DOHH2 (cell line): ENCODE results near the gene NRK.

Experiments used
- H3F3A ChIP-seq: fragments of 200-600 bp; sonication (generic), shearing (Covaris generic); 2 replicates; pipeline ENCODE4 v1.6.0; 2016; ENCODE audit warnings: antibody characterized with exemption, mild to moderate bottlenecking; ENCODE audit not compliant: control insufficient read depth, insufficient read depth
- H3K27ac ChIP-seq: fragments of 200-600 bp; sonication (generic); 2 replicates; pipeline ENCODE4 v1.5.1; 2014; ENCODE audit warnings: low read depth, mild to moderate bottlenecking, low read length, moderate library complexity
- H3K27me3 ChIP-seq: fragments of 200-600 bp; sonication (generic); 2 replicates; pipeline ENCODE4 v1.6.1; 2014; ENCODE audit warnings: mild to moderate bottlenecking, low read length, mixed read lengths; ENCODE audit not compliant: control insufficient read depth
- H3K36me3 ChIP-seq: fragments of 200-600 bp; sonication (generic); 2 replicates; pipeline ENCODE4 v1.6.1; 2014; ENCODE audit warnings: mild to moderate bottlenecking, low read length, moderate library complexity, mixed read lengths; ENCODE audit not compliant: control insufficient read depth
- H3K4me1 ChIP-seq: fragments of 200-600 bp; sonication (generic); 2 replicates; pipeline ENCODE4 v1.6.1; 2014; ENCODE audit warnings: mild to moderate bottlenecking, low read length, mixed read lengths; ENCODE audit not compliant: control insufficient read depth
- H3K4me2 ChIP-seq: fragments of 200-600 bp; sonication (generic); 2 replicates; pipeline ENCODE4 v1.6.0; 2014; ENCODE audit warnings: mild to moderate bottlenecking, low read length, moderate library complexity
- H3K4me3 ChIP-seq: fragments of 200-600 bp; sonication (generic); 2 replicates; pipeline ENCODE4 v1.5.1; 2014; ENCODE audit warnings: mild to moderate bottlenecking, low read length, mixed read lengths
- H3K79me2 ChIP-seq: fragments of 200-600 bp; sonication (generic); 2 replicates; pipeline ENCODE4 v1.6.1; 2014; ENCODE audit warnings: mild to moderate bottlenecking, low read length, mixed read lengths; ENCODE audit not compliant: control insufficient read depth
- H3K9me2 ChIP-seq: fragments of 200-600 bp; sonication (generic); replicated peaks from 2 replicates; pipeline ENCODE4 v1.6.1; 2014; ENCODE audit warnings: mild to moderate bottlenecking, low read length, mixed read lengths; ENCODE audit not compliant: control insufficient read depth
- H3K9me3 ChIP-seq: fragments of 200-600 bp; sonication (generic); 2 replicates; pipeline ENCODE4 v1.6.1; 2014; ENCODE audit warnings: antibody characterized with exemption, low read length, mixed read lengths; ENCODE audit not compliant: control insufficient read depth, insufficient read depth
- H4K20me1 ChIP-seq: fragments of 200-600 bp; sonication (generic); 2 replicates; pipeline ENCODE4 v1.6.0; 2014; ENCODE audit warnings: low read depth, mild to moderate bottlenecking, antibody characterized with exemption, low read length, moderate library complexity; ENCODE audit not compliant: control insufficient read depth, insufficient read depth
- EZH2phosphoT487 ChIP-seq: fragments of 200-600 bp; sonication (generic); IDR thresholded peaks from 2 replicates; pipeline ENCODE4 v1.6.1; 2017; ENCODE audit warnings: borderline replicate concordance, mild to moderate bottlenecking, antibody characterized with exemption, low read length, moderate library complexity, mixed read lengths
- TF ChIP-seq, protein P1 (sequence below): fragments of 200-600 bp; sonication (generic); IDR thresholded peaks from one replicate; pipeline ENCODE4 v1.5.1; 2014; ENCODE audit warnings: antibody characterized with exemption, mild to moderate bottlenecking, low read depth, low read length; ENCODE audit not compliant: poor library complexity, severe bottlenecking

Gene NRK

GRCh38 chrX:106005684-106006083, 183.3 kb downstream of the NRK start:
- no peaks in the 10 kb centered on the region for H3K79me2 ChIP-seq
- no peak overlapping the region for H3K4me2 ChIP-seq
- no peaks in the 10 kb centered on the region for H3K9me2 ChIP-seq
- H4K20me1 ChIP-seq = no peaks in the 10 kb centered on the region
- H3F3A ChIP-seq = no peaks in the 10 kb centered on the region
- no peaks in the 10 kb centered on the region for H3K36me3 ChIP-seq
- H3K27ac ChIP-seq = no peak overlapping the region
- no peaks in the 10 kb centered on the region for H3K27me3 ChIP-seq
- H3K9me3 ChIP-seq = no peaks in the 10 kb centered on the region
- H3K4me1 ChIP-seq = no peaks in the 10 kb centered on the region
- H3K4me3 ChIP-seq = no peak overlapping the region
- TF ChIP-seq EZH2phosphoT487 = no peak

DNA sequence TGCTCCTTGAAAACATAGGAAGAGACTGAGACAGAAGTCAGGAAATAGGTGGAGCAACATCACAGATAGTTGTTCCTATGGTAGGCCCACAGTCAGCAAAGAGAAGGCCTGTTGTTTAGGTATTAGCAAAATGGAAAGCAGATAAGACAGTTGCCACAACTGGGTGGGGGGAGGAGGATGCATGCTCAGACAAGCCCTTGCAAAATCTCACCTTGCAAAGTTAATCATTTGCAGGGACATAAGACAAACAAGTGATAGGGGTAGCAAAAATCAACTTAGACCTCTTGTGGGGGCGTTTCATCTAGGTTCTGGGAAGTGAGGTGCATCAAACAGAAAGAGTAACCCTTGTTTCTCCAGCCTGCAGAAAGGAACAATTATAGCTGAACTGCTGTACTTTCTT, 185.5 kb downstream of the NRK start:
- Histone ChIP-seq H3K79me2 (no peaks in the 10 kb centered on the region), H3K27me3 (no peaks in the 10 kb centered on the region), H3K4me2 (no peak overlapping the region), H3K4me3 (no peak overlapping the region), H3K27ac (no peak overlapping the region), H3K9me3 (no peaks in the 10 kb centered on the region), H3F3A (no peaks in the 10 kb centered on the region), H3K36me3 (no peaks in the 10 kb centered on the region), H3K9me2 (no peaks in the 10 kb centered on the region), H3K4me1 (no peaks in the 10 kb centered on the region), H4K20me1 (no peaks in the 10 kb centered on the region)
- no peak for TF ChIP-seq EZH2phosphoT487
- TF ChIP-seq, protein P1, sequence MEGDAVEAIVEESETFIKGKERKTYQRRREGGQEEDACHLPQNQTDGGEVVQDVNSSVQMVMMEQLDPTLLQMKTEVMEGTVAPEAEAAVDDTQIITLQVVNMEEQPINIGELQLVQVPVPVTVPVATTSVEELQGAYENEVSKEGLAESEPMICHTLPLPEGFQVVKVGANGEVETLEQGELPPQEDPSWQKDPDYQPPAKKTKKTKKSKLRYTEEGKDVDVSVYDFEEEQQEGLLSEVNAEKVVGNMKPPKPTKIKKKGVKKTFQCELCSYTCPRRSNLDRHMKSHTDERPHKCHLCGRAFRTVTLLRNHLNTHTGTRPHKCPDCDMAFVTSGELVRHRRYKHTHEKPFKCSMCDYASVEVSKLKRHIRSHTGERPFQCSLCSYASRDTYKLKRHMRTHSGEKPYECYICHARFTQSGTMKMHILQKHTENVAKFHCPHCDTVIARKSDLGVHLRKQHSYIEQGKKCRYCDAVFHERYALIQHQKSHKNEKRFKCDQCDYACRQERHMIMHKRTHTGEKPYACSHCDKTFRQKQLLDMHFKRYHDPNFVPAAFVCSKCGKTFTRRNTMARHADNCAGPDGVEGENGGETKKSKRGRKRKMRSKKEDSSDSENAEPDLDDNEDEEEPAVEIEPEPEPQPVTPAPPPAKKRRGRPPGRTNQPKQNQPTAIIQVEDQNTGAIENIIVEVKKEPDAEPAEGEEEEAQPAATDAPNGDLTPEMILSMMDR = no peak
